GM19324 (cell line): ENCODE measurements around the gene GGCT.

Experiments used
- ATAC-seq: cut with Tn5 transposase; IDR thresholded peaks from one replicate; pipeline ENCODE4 v1.9.1; 2021; ENCODE audit warnings: mild to moderate bottlenecking, moderate library complexity; ENCODE audit not compliant: unreplicated experiment, low FRiP score

GGCT gene

GRCh38 chr7:30465046-30465810, 39.4 kb downstream of the GGCT start:
- ATAC-seq: no peak

- ATAC-seq: no peak
These were observed 40.4 kb downstream of the GGCT start for GRCh38 chr7:30464231-30464671.

- peak; percentile 42 for ATAC-seq
These were observed 41.1 kb downstream of the GGCT start for GRCh38 chr7:30463405-30464145.

- ATAC-seq: no peak
These were observed 42.5 kb downstream of the GGCT start for GRCh38 chr7:30462179-30462578.

GRCh38 chr7:30460246-30460633, 44.4 kb downstream of the GGCT start:
- ATAC-seq: no peak

GRCh38 chr7:30459591-30460245, 44.9 kb downstream of the GGCT start:
- ATAC-seq: no peak

GRCh38 chr7:30458311-30458710, 46.3 kb downstream of the GGCT start:
- ATAC-seq: no peak

GRCh38 chr7:30453921-30454320, 50.7 kb downstream of the GGCT start:
- no peak for ATAC-seq

- no peak for ATAC-seq
These were observed 51.6 kb downstream of the GGCT start for GRCh38 chr7:30453016-30453415.

GRCh38 chr7:30452280-30452930, 52.2 kb downstream of the GGCT start:
- ATAC-seq: no peak

- no peak for ATAC-seq
These were observed 52.9 kb downstream of the GGCT start for GRCh38 chr7:30451539-30452279.

- ATAC-seq: no peak
These were observed 53.6 kb downstream of the GGCT start for GRCh38 chr7:30450983-30451497.

- ATAC-seq: no peak
These were observed 54.2 kb downstream of the GGCT start for GRCh38 chr7:30450240-30450982.

- ATAC-seq: no peak
These were observed 56.0 kb downstream of the GGCT start for GRCh38 chr7:30448461-30449189.

- ATAC-seq: no peak
These were observed 57.2 kb downstream of the GGCT start for GRCh38 chr7:30447466-30447865.
